GM19397 (cell line): Measurements from ENCODE around the gene IL12RB1.

ENCODE experiments used
- ATAC-seq: cut with Tn5 transposase; IDR thresholded peaks from one replicate; pipeline ENCODE4 v1.9.1; 2021; ENCODE audit warnings: mild to moderate bottlenecking, moderate library complexity; ENCODE audit not compliant: unreplicated experiment

IL12RB1 gene

DNA sequence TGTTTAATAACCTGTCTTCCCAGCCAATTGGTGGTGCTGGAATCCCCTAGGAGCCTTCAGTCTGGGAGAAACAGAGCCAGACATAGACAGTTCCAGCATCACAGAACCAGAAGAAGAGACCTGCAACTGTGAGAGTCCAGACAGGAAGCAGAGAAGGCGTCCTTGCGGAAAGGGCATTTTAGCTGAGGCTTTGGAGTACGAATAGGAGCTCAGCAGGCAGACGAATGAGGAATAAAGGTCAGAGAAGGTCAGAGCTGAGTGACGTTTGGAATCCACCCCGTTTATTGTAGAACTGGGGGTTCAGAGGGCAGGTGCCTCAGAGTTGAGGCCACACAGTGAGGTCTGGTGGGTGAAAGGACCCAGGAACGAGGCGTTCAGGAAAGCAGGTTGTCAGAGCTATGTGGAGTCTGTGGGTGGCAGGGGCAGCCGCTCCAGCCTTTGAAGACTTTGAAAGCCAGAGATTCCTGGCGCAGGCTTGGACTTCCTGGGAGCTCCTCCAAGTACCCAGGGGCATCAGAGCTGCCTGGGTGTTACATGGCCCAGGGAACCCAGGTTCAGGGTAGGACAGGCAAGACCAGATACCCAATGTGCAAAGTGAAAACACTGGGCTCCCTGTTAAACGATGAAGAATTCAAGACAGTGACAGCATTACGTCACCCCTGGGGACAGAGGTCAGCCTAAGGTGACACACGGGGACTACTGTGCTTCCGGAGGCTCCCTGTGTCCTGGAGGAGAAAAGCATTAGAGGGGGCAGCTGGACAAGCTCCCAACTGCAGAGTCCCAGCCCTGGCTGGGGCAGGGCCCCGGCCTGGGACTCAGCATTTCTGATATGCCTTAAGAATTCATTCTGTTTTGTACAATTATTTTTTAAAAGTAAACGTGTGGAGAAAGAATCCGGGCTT, 73.3 kb downstream of the IL12RB1 start:
- ATAC-seq = no peak

GRCh38 chr19:18010149-18010548, 76.6 kb downstream of the IL12RB1 start:
- ATAC-seq = no peak

DNA sequence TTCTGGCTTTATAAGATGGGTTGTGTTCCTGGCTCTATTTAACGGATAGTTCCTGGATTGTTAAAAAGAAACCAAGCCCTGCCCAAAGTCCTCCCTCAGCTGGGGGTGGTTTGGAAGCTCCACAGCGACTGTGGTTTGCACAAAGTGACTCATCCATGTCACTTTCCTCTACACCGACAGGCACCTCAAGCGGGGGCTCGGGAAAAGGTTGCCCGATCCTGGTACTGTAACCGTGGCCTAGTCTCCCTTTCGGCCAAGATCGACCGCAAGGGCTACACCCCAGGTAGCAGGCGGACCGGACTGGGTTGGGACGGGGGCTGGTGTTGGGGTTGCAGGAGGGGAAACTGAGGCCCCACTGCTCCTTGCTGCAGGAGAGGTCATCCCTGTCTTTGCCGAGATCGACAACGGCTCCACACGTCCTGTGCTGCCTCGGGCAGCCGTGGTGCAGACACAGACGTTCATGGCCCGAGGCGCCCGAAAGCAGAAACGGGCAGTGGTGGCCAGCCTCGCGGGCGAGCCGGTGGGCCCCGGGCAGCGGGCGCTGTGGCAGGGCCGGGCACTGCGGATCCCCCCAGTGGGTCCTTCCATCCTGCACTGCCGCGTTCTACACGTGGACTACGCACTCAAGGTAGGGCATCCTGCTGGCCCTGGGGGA, 77.2 kb downstream of the IL12RB1 start:
- ATAC-seq = no peak
